Stimulated activated naive CD8-positive, alpha-beta T cell treated with anti-CD3 and anti-CD28 coated beads, Interleukin-15, amount 100 ng/mL, for 72 hours (primary cell): ENCODE data around the gene VARS1.

Source experiments
- ATAC-seq: fragments of 150-1000 bp; cut with Tn5 transposase; 2 replicates; pipeline ENCODE4 v1.10.0; 2021; ENCODE audit warnings: mild to moderate bottlenecking, moderate library complexity
- DNase-seq, 2 donors: peaks; one replicate each; pipeline ENCODE4 v3.0.0; 2021 to 2022
- H3K27ac Mint-ChIP-seq, 2 donors: one replicate each; pipeline ENCODE4 v1.8.0; 2022; ENCODE audit warnings: mild to moderate bottlenecking in 2 of 2, mixed read lengths in 2 of 2, moderate library complexity in 2 of 2
- H3K27me3 Mint-ChIP-seq: one replicate; pipeline ENCODE4 v1.8.0; 2022; ENCODE audit warnings: mixed read lengths
- H3K4me1 Mint-ChIP-seq: one replicate; pipeline ENCODE4 v1.8.0; 2022; ENCODE audit warnings: mild to moderate bottlenecking, mixed read lengths
- H3K4me3 Mint-ChIP-seq, 2 donors: one replicate each; pipeline ENCODE4 v1.8.0; 2022; ENCODE audit warnings: mild to moderate bottlenecking in 2 of 2, mixed read lengths in 2 of 2, moderate library complexity in 1 of 2
- H3K9me3 Mint-ChIP-seq, 2 donors: one replicate each; pipeline ENCODE4 v1.8.0; 2022; ENCODE audit warnings: mixed read lengths in 2 of 2

Gene VARS1

DNA sequence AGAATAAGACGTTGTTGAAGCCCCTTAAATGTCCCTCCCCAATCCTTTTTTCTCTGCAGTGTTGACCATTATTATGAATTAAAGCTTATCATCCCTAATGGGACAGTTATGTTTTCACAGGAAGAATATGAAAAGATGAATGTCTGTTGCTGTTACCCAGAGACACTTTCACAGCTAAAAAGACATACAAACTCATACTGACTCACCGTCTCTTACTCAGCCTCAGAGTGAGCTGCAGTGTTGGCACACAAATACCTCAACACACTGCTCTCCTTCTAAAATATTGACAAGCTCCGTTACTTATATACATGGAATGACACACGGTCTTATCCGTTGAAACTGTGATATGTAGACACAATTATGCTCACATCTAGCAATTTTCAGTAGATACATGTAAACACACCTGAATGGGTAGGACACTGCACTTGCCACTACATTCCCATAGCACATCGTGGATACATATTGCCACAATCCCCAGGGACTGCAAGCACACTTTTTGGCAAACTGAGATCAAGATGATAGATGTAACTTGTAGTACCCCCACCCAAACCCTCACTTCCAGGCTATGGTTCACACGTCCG, 42.7 kb downstream of the VARS1 start:
- no peak overlapping the region for H3K27ac Mint-ChIP-seq
- peaks cover under 1% of the 10 kb centered on the region for H3K4me1 Mint-ChIP-seq
- no peaks in the 10 kb centered on the region for H3K9me3 Mint-ChIP-seq
- no peaks in the 10 kb centered on the region for H3K27me3 Mint-ChIP-seq
- no peak overlapping the region for H3K4me3 Mint-ChIP-seq
- no peak for ATAC-seq
- no peak for DNase-seq

DNA sequence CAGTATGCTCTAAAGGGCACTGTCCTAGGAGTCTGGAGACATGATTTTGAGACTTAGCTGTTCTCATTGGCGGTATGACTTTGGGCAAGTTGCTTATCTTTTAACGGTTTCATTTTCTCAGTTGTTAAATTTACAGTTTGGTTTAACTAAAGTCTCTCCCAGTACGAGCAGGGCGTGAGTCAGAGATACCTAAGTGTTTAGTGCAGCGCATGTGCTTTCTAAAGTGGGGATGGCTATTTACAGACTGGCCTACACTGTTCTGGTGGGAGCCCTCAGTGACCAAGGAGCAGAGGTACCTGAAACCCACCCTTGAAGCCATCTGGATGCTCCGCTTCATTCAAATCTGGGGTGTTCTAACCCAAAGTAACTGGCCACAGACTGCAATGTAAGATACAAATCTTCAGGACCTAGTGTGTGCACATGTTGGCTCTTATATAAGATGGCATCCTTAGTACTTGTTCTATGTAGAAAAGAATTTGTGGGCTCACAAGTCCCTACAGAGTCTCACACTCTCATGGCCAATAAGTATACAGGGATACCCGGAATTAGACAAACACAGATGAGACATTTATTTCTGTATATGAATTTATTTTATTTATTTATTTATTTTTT, 45.0 kb downstream of the VARS1 start:
- H3K27ac Mint-ChIP-seq = no peak overlapping the region
- H3K4me1 Mint-ChIP-seq = no peaks in the 10 kb centered on the region
- H3K9me3 Mint-ChIP-seq = no peaks in the 10 kb centered on the region
- DNase-seq (no peak), ATAC-seq (no peak)
- H3K4me3 Mint-ChIP-seq = no peak overlapping the region
- H3K27me3 Mint-ChIP-seq = no peaks in the 10 kb centered on the region

DNA sequence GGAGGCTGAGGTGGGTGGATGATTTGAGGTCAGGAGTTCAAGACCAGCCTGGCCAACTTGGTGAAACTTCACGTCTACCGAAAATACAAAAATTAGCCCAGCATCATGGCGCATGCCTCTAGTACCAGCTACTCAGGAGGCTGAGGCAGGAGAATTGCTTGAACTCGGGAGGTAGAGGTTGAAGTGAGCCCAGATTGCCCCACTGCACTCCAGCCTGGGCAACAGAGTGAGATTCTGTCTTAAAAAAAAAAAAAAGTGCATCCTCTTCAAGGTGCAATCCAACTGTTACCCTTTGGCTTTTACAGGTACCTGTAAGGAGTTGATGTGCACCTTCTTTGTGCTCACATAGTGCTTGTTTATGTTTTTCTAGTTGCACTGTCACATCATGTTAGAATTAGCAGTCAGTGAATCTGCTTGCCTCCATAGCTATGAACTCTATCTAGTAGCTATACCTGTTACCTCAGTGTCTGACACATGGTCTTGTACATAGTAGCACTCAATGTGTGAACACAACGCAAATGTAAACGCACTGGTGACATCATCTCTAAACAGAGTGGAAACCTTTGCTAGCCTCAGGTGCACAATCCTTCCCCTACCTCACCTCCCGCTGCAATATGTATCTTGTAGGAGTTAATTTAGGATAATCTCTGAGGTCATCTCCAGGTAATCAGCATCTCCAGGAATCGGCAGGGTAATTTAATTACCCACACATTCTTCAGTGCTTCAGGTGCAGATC, 46.1 kb downstream of the VARS1 start:
- ATAC-seq (no peak), DNase-seq (no peak)
- no peak overlapping the region for H3K27ac Mint-ChIP-seq
- no peaks in the 10 kb centered on the region for H3K4me1 Mint-ChIP-seq
- H3K27me3 Mint-ChIP-seq = no peaks in the 10 kb centered on the region
- H3K9me3 Mint-ChIP-seq = no peaks in the 10 kb centered on the region
- no peak overlapping the region for H3K4me3 Mint-ChIP-seq
